GM12878 (cell line): Measurements from ENCODE around the gene PLEKHM3. TPM values are rescaled to one million over a fixed set of nuclear protein-coding genes. Genes with fewer than 3 reads are reported as not detected.

Experiments used
- ATAC-seq: fragments of 200-7000 bp; cut with Tn5 transposase; 3 replicates; pipeline ENCODE4 v1.9.1; 2020; ENCODE audit warnings: mild to moderate bottlenecking, moderate library complexity
- BruUV-seq: library from RNA; stranded (reverse); fragments of 400-500 nt; replicated peaks from 2 replicates; lab custom pipeline; 2021; lab: Mats Ljungman, UMichigan
- CTCF ChIA-PET: fragments of 300-600 bp; sonication (Branson Sonifier 250); formaldehyde crosslinking; extraction: SDS; loops from one replicate; lab custom pipeline; 2021; ENCODE audit warnings: inconsistent platforms; lab: Yijun Ruan, JAX
- POLR2A ChIA-PET: fragments of 350-600 bp; formaldehyde crosslinking; extraction: SDS; loops from one replicate; lab custom pipeline; 2021; ENCODE audit warnings: inconsistent platforms; lab: Charles Lee
- RAD21 ChIA-PET: fragments of 300-600 bp; sonication (Branson Sonifier 250); formaldehyde crosslinking; loops from one replicate; lab custom pipeline; 2023; ENCODE audit warnings: antibody characterized with exemption; ENCODE audit not compliant: unreplicated experiment; lab: Charles Lee
- SMC1A ChIA-PET: fragments of 300-600 bp; sonication (Branson Sonifier 250); formaldehyde crosslinking; loops from one replicate; lab custom pipeline; 2023; ENCODE audit not compliant: unreplicated experiment, uncharacterized antibody; lab: Charles Lee
- DNase-seq: peaks from one replicate; pipeline ENCODE4 v3.0.0-alpha.2; 2011; ENCODE audit warnings: low read depth, low spot score
- FAIRE-seq: peaks from 3 replicates; lab custom pipeline; 2011; peaks lifted over from hg19 to GRCh38; lab: Jason Lieb, UNC
- H2AFZ ChIP-seq: 2 replicates; pipeline ENCODE4 v1.6.0; 2011; ENCODE audit warnings: low read depth, low read length, control low read depth; ENCODE audit not compliant: control insufficient read depth
- H3K27ac ChIP-seq: 2 replicates; pipeline ENCODE4 v1.5.1; 2011; ENCODE audit warnings: control low read depth; ENCODE audit not compliant: control insufficient read depth, insufficient read depth
- H3K27me3 ChIP-seq, 2 experiments: replicated peaks in 1 of 2; 2 replicates each; pipeline versions ENCODE4 v1.6.0 to v1.6.1; 2011; ENCODE audit warnings: low read length in 1 of 2; ENCODE audit not compliant: control insufficient read depth in 2 of 2, insufficient read depth in 2 of 2
- H3K36me3 ChIP-seq, 2 experiments: 2 replicates each; pipeline ENCODE4 v1.5.1; 2011; ENCODE audit warnings: low read length in 1 of 2; ENCODE audit not compliant: control insufficient read depth in 2 of 2, insufficient read depth in 2 of 2
- H3K4me1 ChIP-seq: 2 replicates; pipeline ENCODE4 v1.6.1; 2011; ENCODE audit warnings: mild to moderate bottlenecking, low read length, moderate library complexity, mixed read lengths; ENCODE audit not compliant: control insufficient read depth, insufficient read depth
- H3K4me2 ChIP-seq: 2 replicates; pipeline ENCODE4 v1.6.0; 2011; ENCODE audit warnings: control low read depth; ENCODE audit not compliant: control insufficient read depth, insufficient read depth
- H3K4me3 ChIP-seq: fragments of 200-600 bp; sonication (generic); 2 replicates; pipeline ENCODE4 v1.5.1; 2016
- H3K79me2 ChIP-seq: 2 replicates; pipeline ENCODE4 v1.6.0; 2011; ENCODE audit warnings: low read length; ENCODE audit not compliant: control insufficient read depth, insufficient read depth
- H3K9ac ChIP-seq: 2 replicates; pipeline ENCODE4 v1.8.0; 2011; ENCODE audit warnings: low read length, control low read depth, mixed read lengths; ENCODE audit not compliant: control insufficient read depth, insufficient read depth
- H3K9me3 ChIP-seq: replicated peaks from 3 replicates; pipeline ENCODE4 v1.5.1; 2011; ENCODE audit warnings: mild to moderate bottlenecking, low read length; ENCODE audit not compliant: control insufficient read depth, insufficient read depth
- H4K20me1 ChIP-seq: 2 replicates; pipeline ENCODE4 v1.6.0; 2011; ENCODE audit not compliant: control insufficient read depth, insufficient read depth
- CBFB ChIP-seq: IDR thresholded peaks from 2 replicates; pipeline ENCODE4 v1.6.1; 2016; ENCODE audit warnings: antibody characterized with exemption, low read depth
- E2F4 ChIP-seq: IDR thresholded peaks from 2 replicates; pipeline ENCODE4 v1.6.1; 2012; ENCODE audit warnings: low read depth, low read length, improper control_type of control experiment
- E2F8 ChIP-seq: fragments of 450-650 bp; IDR thresholded peaks from 2 replicates; pipeline ENCODE4 v1.6.1; 2018; ENCODE audit warnings: mild to moderate bottlenecking, low read depth, moderate library complexity; ENCODE audit not compliant: partially characterized antibody
- FOXM1 ChIP-seq: IDR thresholded peaks from 2 replicates; pipeline ENCODE4 v1.6.1; 2012; ENCODE audit warnings: low read depth, mild to moderate bottlenecking, inconsistent platforms, low read length, moderate library complexity
- GABPA ChIP-seq: IDR thresholded peaks from 2 replicates; pipeline ENCODE4 v1.6.1; 2014; ENCODE audit warnings: antibody characterized with exemption, low read depth, mild to moderate bottlenecking, inconsistent platforms
- HDGF ChIP-seq: fragments of 450-650 bp; IDR thresholded peaks from 2 replicates; pipeline ENCODE4 v1.6.1; 2016; ENCODE audit warnings: antibody characterized with exemption
- IRF4 ChIP-seq: IDR thresholded peaks from 2 replicates; pipeline ENCODE4 v1.6.1; 2011; ENCODE audit warnings: low read depth, low read length
- SRF ChIP-seq, 2 experiments: IDR thresholded peaks; 2 replicates each; pipeline ENCODE4 v1.6.1; 2011; ENCODE audit warnings: low read depth in 2 of 2, low read length in 2 of 2, mild to moderate bottlenecking in 1 of 2, moderate library complexity in 1 of 2
- STAT3 ChIP-seq: IDR thresholded peaks from 2 replicates; pipeline ENCODE4 v1.6.1; 2011; ENCODE audit warnings: low read depth, low read length, improper control_type of control experiment
- WGBS: methylation state at CpG from one replicate; pipeline ENCODE4 v1.1.6; 2016; ENCODE audit warnings: low lambda C conversion rate; ENCODE audit not compliant: insufficient replicate concordance, insufficient coverage; ENCODE audit errors: missing lambda C conversion rate; 5-methylcytosine and 5-hydroxymethylcytosine counted together
- in situ Hi-C: fragments of 300-500 bp; cut with MboI; formaldehyde crosslinking; loops from 9 replicates; pipeline ENCODE4 v1.14.3; 2018; ENCODE audit warnings: mixed read lengths
- intact Hi-C: fragments of 100-400 bp; cut with micrococcal nuclease; formaldehyde crosslinking; loops from one replicate; pipeline ENCODE4 v1.14.2; 2022; ENCODE audit not compliant: unreplicated experiment
- polyA plus RNA-seq, 11 experiments: library from polyadenylated mRNA; depleted of rRNA in 4 of 11; unstranded in 6 of 11; stranded (reverse) in 5 of 11; fragments of >200 nt; fragmentation: Nextera tagmentation in 4 of 11; fragmentation: Illumina TruSeq in 1 of 11; extraction: Ambion mirVana in 4 of 11; extraction: Trizol in 1 of 11; gene quantifications; 1 replicate in 1 of 11; 2 replicates in 10 of 11; pipeline versions ENCODE4 v1.2.1 to v1.2.3, GENCODE V29; 2011 to 2016; ENCODE audit warnings: inconsistent platforms in 2 of 11, missing spikeins in 2 of 11, low read depth in 1 of 11
- total RNA-seq, 4 experiments: library from RNA; depleted of rRNA in 3 of 4; stranded (reverse); fragments of >200 nt in 3 of 4; fragmentation: Illumina TruSeq in 1 of 4; extraction: Trizol in 1 of 4; gene quantifications; 2 replicates each; pipeline versions ENCODE4 v1.2.1 to v1.2.3, GENCODE V29; 2013 to 2021

PLEKHM3 gene
- total and polyA plus RNA-seq, 10 of the 15 experiments (the other 5 are each of a cell fraction or from before 2014, with no cell fraction given) = 1.4 to 5.6 (median 3.0) TPM

GRCh38 chr2:207995887-207996286 lies 29.4 kb downstream of the PLEKHM3 start:
- ATAC-seq (no peak), DNase-seq (no peak), FAIRE-seq (no peak)
- ChIA-PET RAD21 (interaction anchor here (1.1 to 1.7 kb wide), 2 partner anchors 230 to 370 kb away, joined by 3 to 4 read pairs; no protein-coding TSS in a partner anchor), POLR2A (interaction anchor here (0.5 kb wide), 1 partner anchor 259 kb away, joined by 4 read pairs; no protein-coding TSS in a partner anchor), SMC1A (interaction anchor here (0.6 to 1.6 kb wide), 4 partner anchors 9 to 29 kb away, joined by 3 to 6 read pairs (median 4); no protein-coding TSS in a partner anchor), CTCF (interaction anchor here (0.5 to 2.4 kb wide), 3 partner anchors 12 to 250 kb away, joined by 3 to 10 read pairs (median 4); no protein-coding TSS in a partner anchor)
- H3K4me2 ChIP-seq = no peak overlapping the region
- TF ChIP-seq SRF (IDR thresholded peaks at IDR 0.05; ENCODE audit: low read depth in 2 of 2, low read length in 2 of 2) (no peak), E2F4 (no peak), E2F8 (no peak), STAT3 (no peak), CBFB (no peak), GABPA (no peak), FOXM1 (no peak), IRF4 (no peak), HDGF (no peak)
- H2AFZ ChIP-seq = no peak overlapping the region
- intact Hi-C loops (no loop called here), in situ Hi-C loops (no loop called here)
- no peaks in the 10 kb centered on the region for H3K9me3 ChIP-seq
- no TSS peak for BruUV-seq
- H3K4me3 ChIP-seq = no peak overlapping the region
- H3K9ac ChIP-seq = no peak overlapping the region
- H3K4me1 ChIP-seq = peaks cover 8% of the 10 kb centered on the region; the same call in 1 of the 2 replicates
- H3K27ac ChIP-seq = no peak overlapping the region
- no peaks in the 10 kb centered on the region for H4K20me1 ChIP-seq
- H3K79me2 ChIP-seq = no peaks in the 10 kb centered on the region
- 89% methylated on average over 3 of the region's 3 CpGs for WGBS
- no peaks in the 10 kb centered on the region; a peak in 1 of 4 replicates for H3K36me3 ChIP-seq
- no peaks in the 10 kb centered on the region for H3K27me3 ChIP-seq
